H1 (cell line): ENCODE results near the gene TTF1. TPM values are rescaled to one million over a fixed set of nuclear protein-coding genes. Genes with fewer than 3 reads are reported as not detected.

Source experiments
- CTCF ChIA-PET: fragments of 300-600 bp; sonication (Branson Sonifier 250); formaldehyde crosslinking; loops from one replicate; lab custom pipeline; 2021; ENCODE audit not compliant: partially characterized antibody; lab: Charles Lee
- POLR2A ChIA-PET: fragments of 300-600 bp; sonication (Branson Sonifier 250); formaldehyde crosslinking; loops from one replicate; lab custom pipeline; 2021; ENCODE audit warnings: inconsistent platforms; ENCODE audit not compliant: partially characterized antibody; lab: Charles Lee
- DNase-seq, 2 experiments: peaks; one replicate each; pipeline versions ENCODE4 v3.0.0 to v3.0.0-alpha.2; 2010 to 2022; ENCODE audit warnings: low spot score in 2 of 2, low read depth in 1 of 2, mixed read lengths in 1 of 2
- FAIRE-seq: peaks from 2 replicates; lab custom pipeline; 2011; peaks lifted over from hg19 to GRCh38; lab: Jason Lieb, UNC
- H2AFZ ChIP-seq: 2 replicates; pipeline ENCODE4 v1.8.1; 2012; ENCODE audit warnings: low read length, inconsistent platforms
- H2AK5ac ChIP-seq: 2 replicates; pipeline ENCODE4 v1.6.1; 2013; ENCODE audit warnings: low read depth, low read length
- H2BK120ac ChIP-seq: replicated peaks from 2 replicates; pipeline ENCODE3; 2013; ENCODE audit warnings: low read depth, low read length, inconsistent platforms
- H2BK12ac ChIP-seq: 2 replicates; pipeline ENCODE4 v1.6.1; 2013; ENCODE audit warnings: low read depth, low read length
- H2BK15ac ChIP-seq: 2 replicates; pipeline ENCODE4 v1.6.1; 2013; ENCODE audit warnings: low read length
- H2BK20ac ChIP-seq: 2 replicates; pipeline ENCODE4 v1.6.1; 2013; ENCODE audit warnings: low read length
- H2BK5ac ChIP-seq: 2 replicates; pipeline ENCODE4 v1.6.1; 2013; ENCODE audit warnings: low read depth, low read length
- H3K14ac ChIP-seq: 2 replicates; pipeline ENCODE4 v1.6.1; 2013; ENCODE audit warnings: inconsistent platforms; ENCODE audit not compliant: insufficient read length
- H3K18ac ChIP-seq: 2 replicates; pipeline ENCODE4 v1.6.1; 2013; ENCODE audit warnings: low read length; ENCODE audit errors: extremely low read depth
- H3K23ac ChIP-seq: 2 replicates; pipeline ENCODE4 v1.6.1; 2013; ENCODE audit warnings: inconsistent platforms; ENCODE audit not compliant: insufficient read length
- H3K23me2 ChIP-seq: 2 replicates; pipeline ENCODE4 v1.6.1; 2013; ENCODE audit warnings: low read depth, low read length
- H3K27ac ChIP-seq: 2 replicates; pipeline ENCODE4 v1.6.1; 2011; ENCODE audit warnings: low read depth, low read length, inconsistent platforms
- H3K27me3 ChIP-seq, 4 experiments: replicated peaks in 1 of 4; 1 replicate in 1 of 4; 2 replicates in 3 of 4; pipeline versions ENCODE4 v1.6.1 to v1.8.1; 2011 to 2013; ENCODE audit warnings: low read length in 3 of 4, mild to moderate bottlenecking in 3 of 4, inconsistent platforms in 2 of 4, mixed read lengths in 2 of 4, moderate library complexity in 1 of 4; ENCODE audit not compliant: control insufficient read depth in 3 of 4, insufficient read depth in 3 of 4; ENCODE audit errors: extremely low read depth in 1 of 4
- H3K36me3 ChIP-seq, 4 experiments: 2 replicates each; pipeline versions ENCODE4 v1.6.1 to v1.8.1; 2011 to 2013; ENCODE audit warnings: mild to moderate bottlenecking in 4 of 4, low read length in 3 of 4, moderate library complexity in 2 of 4, control low read depth in 1 of 4, inconsistent platforms in 1 of 4; ENCODE audit not compliant: insufficient read depth in 4 of 4, control insufficient read depth in 2 of 4
- H3K4ac ChIP-seq: replicated peaks from 2 replicates; pipeline ENCODE3; 2013; ENCODE audit warnings: low read length, low read depth, mixed read lengths, inconsistent platforms; ENCODE audit not compliant: insufficient read length
- H3K4me1 ChIP-seq, 4 experiments: replicated peaks in 1 of 4; 1 replicate in 1 of 4; 2 replicates in 3 of 4; pipeline versions ENCODE4 v1.6.1 to v1.8.1; 2011 to 2013; ENCODE audit warnings: low read length in 3 of 4, inconsistent platforms in 2 of 4, mixed read lengths in 1 of 4; ENCODE audit not compliant: insufficient read depth in 4 of 4, control insufficient read depth in 3 of 4
- H3K4me2 ChIP-seq, 2 experiments: 2 replicates each; pipeline versions ENCODE4 v1.6.1 to v1.8.1; 2011 to 2013; ENCODE audit warnings: low read depth in 2 of 2, low read length in 2 of 2, control low read depth in 1 of 2, inconsistent platforms in 1 of 2, mild to moderate bottlenecking in 1 of 2; ENCODE audit not compliant: insufficient read depth in 1 of 2
- H3K4me3 ChIP-seq, 4 experiments: fragments of 200-600, 300-600 bp in 1 of 4; sonication (generic), shearing (Covaris generic), sonication (Bioruptor Twin) in 1 of 4; 2 replicates each; pipeline versions ENCODE4 v1.5.1 to v1.8.1; 2011 to 2016; ENCODE audit warnings: low read length in 4 of 4, low read depth in 3 of 4, control low read depth in 2 of 4, inconsistent platforms in 2 of 4, mild to moderate bottlenecking in 2 of 4, mixed read lengths in 1 of 4, moderate library complexity in 1 of 4; ENCODE audit not compliant: insufficient read depth in 2 of 4; ENCODE audit errors: extremely low read depth in 1 of 4
- H3K56ac ChIP-seq: replicated peaks from 2 replicates; pipeline ENCODE3; 2013; ENCODE audit warnings: low read depth, mild to moderate bottlenecking, mixed read lengths, low read length, inconsistent platforms; ENCODE audit not compliant: insufficient read length
- H3K79me1 ChIP-seq: 2 replicates; pipeline ENCODE4 v1.6.1; 2013; ENCODE audit warnings: low read depth, low read length, control low read depth
- H3K79me2 ChIP-seq, 2 experiments: 2 replicates each; pipeline versions ENCODE4 v1.6.1 to v1.8.1; 2012 to 2013; ENCODE audit warnings: low read length in 2 of 2, mild to moderate bottlenecking in 2 of 2, inconsistent platforms in 1 of 2; ENCODE audit not compliant: insufficient read depth in 2 of 2, control insufficient read depth in 1 of 2
- H3K9ac ChIP-seq, 4 experiments: replicated peaks in 1 of 4; 1 replicate in 1 of 4; 2 replicates in 3 of 4; pipeline versions ENCODE4 v1.6.1 to v1.8.1; 2011 to 2013; ENCODE audit warnings: low read depth in 3 of 4, low read length in 3 of 4, control low read depth in 2 of 4, mild to moderate bottlenecking in 2 of 4, moderate library complexity in 2 of 4, inconsistent platforms in 1 of 4; ENCODE audit errors: extremely low read depth in 1 of 4
- H3K9me3 ChIP-seq, 2 experiments: 2 replicates each; pipeline versions ENCODE4 v1.6.1 to v1.8.1; 2012 to 2013; ENCODE audit warnings: mild to moderate bottlenecking in 2 of 2, moderate library complexity in 2 of 2, control low read depth in 1 of 2, inconsistent platforms in 1 of 2, low read depth in 1 of 2, low read length in 1 of 2, mixed read lengths in 1 of 2; ENCODE audit not compliant: insufficient read depth in 2 of 2
- H4K20me1 ChIP-seq, 2 experiments: replicated peaks in 1 of 2; 2 replicates each; pipeline versions ENCODE3 to v1.8.1; 2011 to 2013; ENCODE audit warnings: inconsistent platforms in 2 of 2, low read length in 2 of 2, mild to moderate bottlenecking in 1 of 2; ENCODE audit not compliant: insufficient read depth in 2 of 2, control insufficient read depth in 1 of 2
- H4K5ac ChIP-seq: 2 replicates; pipeline ENCODE4 v1.6.1; 2013; ENCODE audit warnings: low read length, low read depth, mixed read lengths, inconsistent platforms; ENCODE audit not compliant: insufficient read length
- H4K8ac ChIP-seq: 2 replicates; pipeline ENCODE4 v1.8.0; 2013; ENCODE audit warnings: mild to moderate bottlenecking, moderate library complexity, low read length, inconsistent platforms; ENCODE audit not compliant: insufficient read depth; ENCODE audit errors: extremely low read depth
- H4K91ac ChIP-seq: replicated peaks from 2 replicates; pipeline ENCODE3; 2013; ENCODE audit warnings: low read length, mixed read lengths, inconsistent platforms; ENCODE audit not compliant: insufficient read length
- WGBS, 2 experiments: shearing (Covaris generic) in 1 of 2; methylation state at CpG; one replicate each; pipeline versions ENCODE4 v1.1.6 to v1.1.7; 2013 to 2015; ENCODE audit warnings: low lambda C conversion rate in 2 of 2, mixed read lengths in 2 of 2, inconsistent platforms in 1 of 2, low coverage in 1 of 2, missing lambda C conversion rate in 1 of 2; ENCODE audit not compliant: insufficient replicate concordance in 2 of 2, insufficient coverage in 1 of 2, insufficient read length in 1 of 2; ENCODE audit errors: extremely low coverage in 1 of 2, missing lambda C conversion rate in 1 of 2; 5-methylcytosine and 5-hydroxymethylcytosine counted together
- polyA plus RNA-seq, 7 experiments: library from polyadenylated mRNA; depleted of rRNA in 3 of 7; stranded (reverse) in 5 of 7; unstranded in 2 of 7; fragments of >200 nt in 5 of 7; fragments of 200-250 nt in 2 of 7; gene quantifications; 1 replicate in 5 of 7; 2 replicates in 1 of 7; 4 replicates in 1 of 7; pipeline versions ENCODE4 v1.2.1 to v1.2.3, GENCODE V29; 2011 to 2013; ENCODE audit warnings: missing spikeins in 2 of 7, mixed read lengths in 2 of 7
- total RNA-seq: library from RNA; stranded (reverse); fragmentation: NEBNext Ultra II Directional; extraction: Animal tissue kit (Norgen Biotek cat#: 25700); gene quantifications from 2 replicates; pipeline ENCODE4 v1.2.1, GENCODE V29; 2021

Gene TTF1
- total and polyA plus RNA-seq, 2 of the 8 experiments (the other 6 are each of a cell fraction or from before 2014, with no cell fraction given) = 7.8 to 22.2 TPM

DNA sequence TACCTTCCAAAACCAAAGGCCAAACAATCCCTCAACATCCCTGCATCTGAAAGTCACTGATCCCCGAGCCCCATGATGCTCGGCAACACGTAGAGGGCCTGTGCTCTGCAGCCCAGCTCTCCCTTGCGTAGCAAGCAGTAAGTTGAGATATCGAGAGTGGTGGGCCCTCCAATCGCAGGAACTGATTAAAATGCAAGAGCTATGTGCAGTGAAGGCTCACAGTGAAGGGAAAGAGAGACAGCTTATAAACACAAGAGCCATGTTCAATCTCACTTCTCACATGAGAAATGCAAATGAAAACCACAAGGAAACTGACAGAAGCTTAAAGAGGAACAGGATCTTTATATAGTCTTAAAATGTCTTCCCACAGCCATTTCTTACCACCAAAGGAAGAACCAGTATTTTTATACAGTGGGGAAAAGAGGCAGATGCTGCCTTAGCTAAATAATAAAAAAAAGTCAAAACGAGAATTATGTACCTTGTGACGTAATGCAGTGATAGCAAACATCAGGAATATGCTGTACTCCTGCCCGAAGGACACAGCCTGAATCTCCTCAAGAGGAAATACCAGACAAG, 24.6 kb downstream of the TTF1 start:
- no peak overlapping the region for H4K5ac ChIP-seq
- peaks cover 13 to 16% of the 10 kb centered on the region in 2 experiments; a peak in 3 of 4 replicates for H3K9me3 ChIP-seq
- no peaks in the 10 kb centered on the region for H3K79me1 ChIP-seq
- H2BK120ac ChIP-seq = no peak overlapping the region
- no peaks in the 10 kb centered on the region for H4K20me1 ChIP-seq
- H2AFZ ChIP-seq = no peak overlapping the region
- no peak overlapping the region for H2BK15ac ChIP-seq
- H3K4ac ChIP-seq = no peak overlapping the region
- no peak overlapping the region for H2BK20ac ChIP-seq
- no peak overlapping the region for H3K18ac ChIP-seq
- H2AK5ac ChIP-seq = no peak overlapping the region
- no peak overlapping the region for H3K56ac ChIP-seq
- H3K23ac ChIP-seq = no peak overlapping the region
- H2BK12ac ChIP-seq = no peak overlapping the region
- H4K8ac ChIP-seq = no peak overlapping the region
- WGBS, 2 experiments = 91% methylated on average over 9 of the region's 9 CpGs; no CpG with 5 or more reads in 1 of the 2 experiments
- H3K9ac ChIP-seq = no peak overlapping the region
- no peak overlapping the region for H3K4me2 ChIP-seq
- H3K23me2 ChIP-seq = no peaks in the 10 kb centered on the region; the same call in 1 of the 2 replicates
- H3K27me3 ChIP-seq = no peaks in the 10 kb centered on the region
- ChIA-PET CTCF (no interaction called here), POLR2A (interaction anchor here (1.2 to 1.5 kb wide), 3 partner anchors 10 to 49 kb away, joined by 3 to 5 read pairs (median 5); no protein-coding TSS in a partner anchor)
- DNase-seq = no peak
- H3K4me3 ChIP-seq = no peak overlapping the region
- H4K91ac ChIP-seq = no peak overlapping the region
- FAIRE-seq = no peak
- H3K79me2 ChIP-seq = no peaks in the 10 kb centered on the region
- H3K27ac ChIP-seq = no peak overlapping the region
- peaks cover 28 to 73% (median 50%) of the 10 kb centered on the region in 4 experiments for H3K36me3 ChIP-seq
- H3K14ac ChIP-seq = no peak overlapping the region
- H2BK5ac ChIP-seq = no peak overlapping the region
- no peaks in the 10 kb centered on the region for H3K4me1 ChIP-seq
